ENCODE data around the gene CAMSAP3. TPM values are rescaled to one million over a fixed set of nuclear protein-coding genes. Genes with fewer than 3 reads are reported as not detected.

CAMSAP3 gene
- total RNA-seq, 1 experiment from 2014 or later = 16.6 TPM

DNA sequence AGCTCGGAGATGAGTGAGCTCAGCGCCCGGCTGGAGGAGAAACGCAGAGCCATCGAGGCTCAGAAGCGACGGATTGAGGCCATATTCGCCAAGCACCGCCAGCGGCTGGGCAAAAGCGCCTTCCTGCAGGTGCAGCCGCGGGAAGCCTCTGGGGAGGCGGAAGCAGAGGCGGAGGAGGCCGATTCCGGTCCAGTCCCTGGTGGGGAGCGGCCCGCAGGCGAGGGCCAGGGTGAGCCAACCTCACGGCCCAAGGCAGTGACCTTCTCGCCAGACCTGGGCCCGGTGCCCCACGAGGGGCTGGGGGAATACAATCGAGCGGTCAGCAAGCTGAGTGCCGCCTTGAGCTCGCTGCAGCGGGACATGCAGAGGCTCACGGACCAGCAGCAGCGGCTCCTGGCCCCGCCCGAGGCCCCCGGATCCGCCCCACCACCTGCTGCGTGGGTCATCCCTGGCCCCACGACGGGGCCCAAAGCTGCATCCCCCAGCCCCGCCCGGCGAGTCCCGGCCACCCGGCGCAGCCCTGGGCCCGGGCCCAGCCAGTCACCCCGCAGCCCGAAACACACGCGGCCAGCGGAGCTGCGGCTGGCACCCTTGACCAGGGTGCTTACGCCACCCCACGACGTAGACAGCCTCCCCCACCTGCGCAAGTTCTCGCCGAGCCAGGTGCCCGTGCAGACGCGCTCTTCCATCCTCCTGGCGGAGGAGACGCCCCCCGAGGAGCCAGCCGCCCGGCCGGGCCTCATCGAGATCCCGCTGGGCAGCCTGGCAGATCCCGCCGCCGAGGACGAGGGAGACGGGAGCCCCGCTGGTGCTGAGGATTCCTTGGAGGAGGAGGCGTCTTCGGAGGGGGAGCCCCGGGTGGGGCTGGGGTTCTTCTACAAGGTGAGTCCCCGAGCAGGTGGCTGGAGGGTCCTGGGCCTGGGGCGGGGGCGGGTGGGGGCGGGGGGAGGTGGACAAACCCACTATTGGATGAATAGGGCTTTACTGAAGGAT, 16.9 kb downstream of the CAMSAP3 start:
- Histone ChIP-seq H3K9me2 (replicated peaks; ENCODE audit: low read length) (no peaks in the 10 kb centered on the region), H3K4me3 (ENCODE audit: low read length) (no peak overlapping the region), H3K9me3 (ENCODE audit: low read length) (no peaks in the 10 kb centered on the region), H2AFZ (ENCODE audit: low read length) (no peak overlapping the region), H3F3A (ENCODE audit: low read length, unreplicated experiment) (no peaks in the 10 kb centered on the region), H3K27ac (ENCODE audit: low read length) (no peak overlapping the region), H3K4me1 (ENCODE audit: insufficient read depth, low read length) (no peaks in the 10 kb centered on the region), H3K36me3 (ENCODE audit: low read depth, low read length) (peaks cover 9% of the 10 kb centered on the region; the same call in 1 of the 2 replicates), H3K4me2 (ENCODE audit: low read length) (no peak overlapping the region), H3K27me3 (ENCODE audit: low read length) (no peaks in the 10 kb centered on the region), H3K79me2 (ENCODE audit: low read length) (no peaks in the 10 kb centered on the region), H4K20me1 (ENCODE audit: low read length) (no peaks in the 10 kb centered on the region), H3K9ac (ENCODE audit: low read length) (no peak overlapping the region)
- no peak for DNase-seq
- intact Hi-C loops (cut with micrococcal nuclease) = no loop called here
- BruUV-seq (replicated peaks) = TSS peak; percentile 37
- TF ChIP-seq EZH2phosphoT487 (IDR thresholded peaks at IDR 0.05; ENCODE audit: borderline replicate concordance, low read length) (no peak), EZH2 (IDR thresholded peaks at IDR 0.05; ENCODE audit: low read length, unreplicated experiment) (no peak)
- TF ChIP-seq, protein P1, sequence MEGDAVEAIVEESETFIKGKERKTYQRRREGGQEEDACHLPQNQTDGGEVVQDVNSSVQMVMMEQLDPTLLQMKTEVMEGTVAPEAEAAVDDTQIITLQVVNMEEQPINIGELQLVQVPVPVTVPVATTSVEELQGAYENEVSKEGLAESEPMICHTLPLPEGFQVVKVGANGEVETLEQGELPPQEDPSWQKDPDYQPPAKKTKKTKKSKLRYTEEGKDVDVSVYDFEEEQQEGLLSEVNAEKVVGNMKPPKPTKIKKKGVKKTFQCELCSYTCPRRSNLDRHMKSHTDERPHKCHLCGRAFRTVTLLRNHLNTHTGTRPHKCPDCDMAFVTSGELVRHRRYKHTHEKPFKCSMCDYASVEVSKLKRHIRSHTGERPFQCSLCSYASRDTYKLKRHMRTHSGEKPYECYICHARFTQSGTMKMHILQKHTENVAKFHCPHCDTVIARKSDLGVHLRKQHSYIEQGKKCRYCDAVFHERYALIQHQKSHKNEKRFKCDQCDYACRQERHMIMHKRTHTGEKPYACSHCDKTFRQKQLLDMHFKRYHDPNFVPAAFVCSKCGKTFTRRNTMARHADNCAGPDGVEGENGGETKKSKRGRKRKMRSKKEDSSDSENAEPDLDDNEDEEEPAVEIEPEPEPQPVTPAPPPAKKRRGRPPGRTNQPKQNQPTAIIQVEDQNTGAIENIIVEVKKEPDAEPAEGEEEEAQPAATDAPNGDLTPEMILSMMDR (conservative IDR thresholded peaks at IDR 0.05; ENCODE audit: low read depth, low read length) = no peak
- no peak for ATAC-seq
- ChIA-PET POLR2A (ENCODE audit: unreplicated experiment) (no interaction called here), CTCF (no interaction called here)

DNA sequence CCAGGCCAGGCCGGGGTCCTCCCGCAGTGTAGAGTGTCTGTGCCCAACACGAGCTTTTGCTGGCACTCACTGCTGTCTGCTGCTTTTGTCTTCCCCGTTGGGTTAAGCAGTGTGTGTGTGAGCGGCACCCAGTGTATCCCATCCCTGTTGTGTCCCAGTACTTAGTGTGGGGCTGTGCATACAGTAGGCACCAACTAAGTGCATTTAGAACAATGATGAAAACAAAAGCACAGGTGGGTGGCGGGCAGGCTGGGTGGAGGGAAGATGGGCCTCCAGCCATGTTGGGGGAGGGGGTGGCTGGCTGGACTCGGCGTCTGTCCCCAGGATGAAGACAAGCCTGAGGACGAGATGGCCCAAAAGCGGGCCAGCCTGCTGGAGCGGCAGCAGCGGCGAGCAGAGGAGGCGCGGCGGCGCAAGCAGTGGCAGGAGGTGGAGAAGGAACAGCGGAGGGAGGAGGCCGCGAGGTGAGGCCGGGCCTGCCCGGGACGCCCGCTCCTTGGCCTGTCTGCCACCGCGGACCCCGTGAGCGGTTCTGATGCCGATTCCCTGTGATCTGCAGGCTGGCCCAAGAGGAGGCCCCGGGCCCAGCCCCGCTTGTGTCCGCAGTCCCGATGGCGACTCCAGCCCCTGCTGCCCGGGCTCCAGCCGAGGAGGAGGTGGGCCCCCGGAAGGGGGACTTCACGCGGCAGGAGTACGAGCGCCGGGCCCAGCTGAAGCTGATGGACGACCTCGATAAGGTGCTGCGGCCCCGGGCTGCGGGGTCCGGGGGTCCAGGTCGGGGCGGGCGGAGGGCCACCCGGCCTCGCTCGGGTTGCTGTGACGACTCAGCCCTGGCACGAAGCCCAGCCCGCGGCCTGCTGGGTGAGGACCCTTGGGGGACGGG, 19.4 kb downstream of the CAMSAP3 start:
- intact Hi-C loops (cut with micrococcal nuclease) = no loop called here
- Histone ChIP-seq H2AFZ (ENCODE audit: low read length) (no peak overlapping the region), H3K4me2 (ENCODE audit: low read length) (no peak overlapping the region), H3K27me3 (ENCODE audit: low read length) (no peaks in the 10 kb centered on the region), H3K9me3 (ENCODE audit: low read length) (no peaks in the 10 kb centered on the region), H3K36me3 (ENCODE audit: low read depth, low read length) (peaks cover 23% of the 10 kb centered on the region; the same call in 1 of the 2 replicates), H3K4me3 (ENCODE audit: low read length) (no peak overlapping the region), H3K27ac (ENCODE audit: low read length) (no peak overlapping the region), H3K4me1 (ENCODE audit: insufficient read depth, low read length) (peaks cover 17% of the 10 kb centered on the region), H3K9ac (ENCODE audit: low read length) (no peak overlapping the region), H3K9me2 (replicated peaks; ENCODE audit: low read length) (no peaks in the 10 kb centered on the region), H3K79me2 (ENCODE audit: low read length) (no peaks in the 10 kb centered on the region), H4K20me1 (ENCODE audit: low read length) (no peaks in the 10 kb centered on the region), H3F3A (ENCODE audit: low read length, unreplicated experiment) (no peaks in the 10 kb centered on the region)
- ATAC-seq = no peak
- ChIA-PET POLR2A (ENCODE audit: unreplicated experiment) (no interaction called here), CTCF (no interaction called here)
- TF ChIP-seq EZH2 (IDR thresholded peaks at IDR 0.05; ENCODE audit: low read length, unreplicated experiment) (no peak), EZH2phosphoT487 (IDR thresholded peaks at IDR 0.05; ENCODE audit: borderline replicate concordance, low read length) (no peak)
- TF ChIP-seq, protein P1 (conservative IDR thresholded peaks at IDR 0.05; ENCODE audit: low read depth, low read length) = no peak
- DNase-seq = no peak
- BruUV-seq (replicated peaks) = no TSS peak
